IMR-90 (cell line): ENCODE measurements around the gene EIF5A. TPM values are rescaled to one million over a fixed set of nuclear protein-coding genes. Genes with fewer than 3 reads are reported as not detected.

Source experiments
- ATAC-seq: fragments of 200-7000 bp; cut with Tn5 transposase; 2 replicates; pipeline ENCODE4 v1.9.1; 2020; ENCODE audit warnings: low read depth, mild to moderate bottlenecking, moderate library complexity
- BruUV-seq: library from RNA; stranded (reverse); fragments of 400-500 nt; replicated peaks from 2 replicates; lab custom pipeline; 2021; lab: Mats Ljungman, UMichigan
- CTCF ChIA-PET: fragments of 300-600 bp; formaldehyde crosslinking; extraction: SDS; loops from one replicate; lab custom pipeline; 2021; ENCODE audit warnings: antibody characterized with exemption; lab: Yijun Ruan, JAX
- POLR2A ChIA-PET: fragments of 300-600 bp; sonication (Branson Sonifier 250); formaldehyde crosslinking; loops from one replicate; lab custom pipeline; 2022; ENCODE audit warnings: antibody characterized with exemption; ENCODE audit not compliant: unreplicated experiment; lab: Charles Lee
- DNase-seq: peaks from one replicate; pipeline ENCODE4 v3.0.0; 2013
- H2AFZ ChIP-seq: replicated peaks from 2 replicates; pipeline ENCODE3; 2013; ENCODE audit warnings: low read length, mild to moderate bottlenecking; ENCODE audit not compliant: poor library complexity
- H2AK5ac ChIP-seq: 2 replicates; pipeline ENCODE4 v1.6.1; 2013; ENCODE audit warnings: low read depth, low read length, inconsistent platforms
- H2AK9ac ChIP-seq: replicated peaks from 2 replicates; pipeline ENCODE3; 2013; ENCODE audit warnings: mild to moderate bottlenecking, low read depth, low read length, moderate library complexity; ENCODE audit not compliant: poor library complexity
- H2BK120ac ChIP-seq: 2 replicates; pipeline ENCODE4 v1.6.1; 2013; ENCODE audit warnings: low read depth, low read length, inconsistent platforms
- H2BK15ac ChIP-seq: 3 replicates; pipeline ENCODE4 v1.6.1; 2013; ENCODE audit warnings: low read depth, low read length, inconsistent platforms
- H2BK20ac ChIP-seq: 2 replicates; pipeline ENCODE4 v1.6.1; 2013; ENCODE audit warnings: low read depth, mild to moderate bottlenecking, inconsistent platforms, low read length, moderate library complexity
- H2BK5ac ChIP-seq: 2 replicates; pipeline ENCODE4 v1.6.1; 2013; ENCODE audit warnings: mild to moderate bottlenecking, low read depth, low read length, inconsistent platforms; ENCODE audit not compliant: poor library complexity, severe bottlenecking
- H3K14ac ChIP-seq: replicated peaks from 2 replicates; pipeline ENCODE4 v1.6.1; 2013; ENCODE audit warnings: low read depth, low read length, inconsistent platforms
- H3K18ac ChIP-seq: 2 replicates; pipeline ENCODE4 v1.6.1; 2013; ENCODE audit warnings: low read depth, low read length, control low read depth
- H3K23ac ChIP-seq: 2 replicates; pipeline ENCODE4 v1.6.1; 2013; ENCODE audit warnings: low read depth, low read length, inconsistent platforms
- H3K27ac ChIP-seq: 2 replicates; pipeline ENCODE4 v1.5.1; 2013; ENCODE audit warnings: mild to moderate bottlenecking, control low read depth, low read length; ENCODE audit not compliant: insufficient read depth
- H3K27me3 ChIP-seq: 2 replicates; pipeline ENCODE4 v1.6.1; 2013; ENCODE audit warnings: low read length; ENCODE audit not compliant: control insufficient read depth, insufficient read depth
- H3K36me3 ChIP-seq: 2 replicates; pipeline ENCODE4 v1.6.1; 2013; ENCODE audit warnings: low read length, mixed read lengths; ENCODE audit not compliant: control insufficient read depth, insufficient read depth
- H3K4ac ChIP-seq: 2 replicates; pipeline ENCODE4 v1.6.1; 2013; ENCODE audit warnings: low read depth, low read length, inconsistent platforms
- H3K4me1 ChIP-seq: 2 replicates; pipeline ENCODE4 v1.6.1; 2013; ENCODE audit warnings: low read length, mixed read lengths; ENCODE audit not compliant: control insufficient read depth, insufficient read depth
- H3K4me2 ChIP-seq: 2 replicates; pipeline ENCODE4 v1.6.1; 2013; ENCODE audit warnings: low read depth, mild to moderate bottlenecking, control low read depth, low read length, moderate library complexity
- H3K4me3 ChIP-seq: 2 replicates; pipeline ENCODE4 v1.5.1; 2013; ENCODE audit warnings: low read depth, mild to moderate bottlenecking, control low read depth, low read length, moderate library complexity; ENCODE audit not compliant: insufficient read depth
- H3K56ac ChIP-seq: 2 replicates; pipeline ENCODE4 v1.6.1; 2013; ENCODE audit warnings: low read length, inconsistent platforms; ENCODE audit not compliant: insufficient read depth; ENCODE audit errors: extremely low read depth
- H3K79me1 ChIP-seq, 2 experiments: 2 replicates each; pipeline ENCODE4 v1.6.1; 2013; ENCODE audit warnings: low read length in 2 of 2, inconsistent platforms in 1 of 2, low read depth in 1 of 2
- H3K9ac ChIP-seq: 2 replicates; pipeline ENCODE4 v1.6.1; 2013; ENCODE audit warnings: low read depth, low read length, control low read depth
- H3K9me1 ChIP-seq: 2 replicates; pipeline ENCODE4 v1.6.1; 2013; ENCODE audit warnings: low read length, inconsistent platforms; ENCODE audit not compliant: insufficient read depth
- H3K9me3 ChIP-seq: 2 replicates; pipeline ENCODE4 v1.6.1; 2013; ENCODE audit warnings: low read length; ENCODE audit not compliant: control insufficient read depth, insufficient read depth
- H4K20me1 ChIP-seq: 2 replicates; pipeline ENCODE4 v1.6.1; 2013; ENCODE audit warnings: low read length, inconsistent platforms; ENCODE audit not compliant: insufficient read depth
- H4K5ac ChIP-seq: 2 replicates; pipeline ENCODE4 v1.6.1; 2013; ENCODE audit warnings: mild to moderate bottlenecking, low read depth, low read length, control low read depth
- H4K8ac ChIP-seq, 2 experiments: 2 replicates each; pipeline ENCODE4 v1.6.1; 2013; ENCODE audit warnings: low read depth in 2 of 2, low read length in 2 of 2, control low read depth in 1 of 2, inconsistent platforms in 1 of 2
- H4K91ac ChIP-seq: 2 replicates; pipeline ENCODE4 v1.6.1; 2013; ENCODE audit warnings: low read depth, low read length, inconsistent platforms; ENCODE audit not compliant: insufficient read depth
- BHLHE40 ChIP-seq: fragments of 150-350 bp; IDR thresholded peaks from 2 replicates; pipeline ENCODE4 v1.6.1; 2016; ENCODE audit warnings: mild to moderate bottlenecking, low read depth, low read length
- CHD1 ChIP-seq: IDR thresholded peaks from 2 replicates; pipeline ENCODE4 v1.6.1; 2012; ENCODE audit warnings: low read depth, low read length, improper control_type of control experiment
- CTCF ChIP-seq: conservative IDR thresholded peaks from 2 replicates; pipeline ENCODE4 v1.5.1; 2012; ENCODE audit warnings: mild to moderate bottlenecking, low read depth, low read length, improper control_type of control experiment
- ELK1 ChIP-seq: fragments of 150-350 bp; IDR thresholded peaks from 2 replicates; pipeline ENCODE4 v1.6.1; 2016; ENCODE audit warnings: low read depth, mild to moderate bottlenecking, low read length, moderate library complexity, borderline replicate concordance
- FOS ChIP-seq: fragments of 150-350 bp; IDR thresholded peaks from 2 replicates; pipeline ENCODE4 v1.6.1; 2016; ENCODE audit warnings: low read depth, low read length
- MAZ ChIP-seq: IDR thresholded peaks from 2 replicates; pipeline ENCODE4 v1.6.1; 2012; ENCODE audit warnings: low read depth, mild to moderate bottlenecking, low read length, improper control_type of control experiment, moderate library complexity, borderline replicate concordance
- MXI1 ChIP-seq: IDR thresholded peaks from 2 replicates; pipeline ENCODE4 v1.6.1; 2012; ENCODE audit warnings: low read depth, mild to moderate bottlenecking, low read length, moderate library complexity, borderline replicate concordance
- NFE2L2 ChIP-seq: fragments of 150-350 bp; IDR thresholded peaks from 2 replicates; pipeline ENCODE4 v1.6.1; 2016; ENCODE audit warnings: low read depth, mild to moderate bottlenecking, low read length
- POLR2A ChIP-seq: IDR thresholded peaks from 2 replicates; pipeline ENCODE4 v1.6.1; 2012; ENCODE audit warnings: mild to moderate bottlenecking, low read depth, low read length
- RAD21 ChIP-seq: IDR thresholded peaks from 2 replicates; pipeline ENCODE4 v1.6.1; 2012; ENCODE audit warnings: low read length, improper control_type of control experiment
- RFX5 ChIP-seq: IDR thresholded peaks from 2 replicates; pipeline ENCODE4 v1.8.0; 2012; ENCODE audit warnings: low read depth, mild to moderate bottlenecking, low read length, moderate library complexity
- SMC3 ChIP-seq: fragments of 150-350 bp; IDR thresholded peaks from 2 replicates; pipeline ENCODE4 v1.6.1; 2016; ENCODE audit warnings: low read depth, mild to moderate bottlenecking, antibody characterized with exemption, low read length, moderate library complexity
- USF2 ChIP-seq: fragments of 150-350 bp; IDR thresholded peaks from 2 replicates; pipeline ENCODE4 v1.6.1; 2017; ENCODE audit warnings: mild to moderate bottlenecking, antibody characterized with exemption, low read length, low read depth
- WGBS, 2 experiments: methylation state at CpG; one replicate each; pipeline versions ENCODE4 v1.1.5 to v1.1.7; 2013; ENCODE audit warnings: missing lambda C conversion rate in 2 of 2; ENCODE audit not compliant: insufficient read length in 1 of 2; ENCODE audit errors: extremely low coverage in 2 of 2; 5-methylcytosine and 5-hydroxymethylcytosine counted together
- dilution Hi-C: fragments of 300-500 bp; cut with HindIII; formaldehyde crosslinking; loops from one replicate; pipeline ENCODE4 v1.14.3; 2018; ENCODE audit warnings: low sequenced_read_pairs; ENCODE audit not compliant: unreplicated experiment
- in situ Hi-C: fragments of 300-500 bp; cut with MboI; formaldehyde crosslinking; loops from 3 replicates; pipeline ENCODE4 v1.14.3; 2019; ENCODE audit warnings: low sequenced_read_pairs, inconsistent platforms, mixed read lengths
- intact Hi-C: fragments of 100-400 bp; cut with micrococcal nuclease; formaldehyde crosslinking; loops from 2 replicates; pipeline ENCODE4 v1.10.0; 2022
- polyA plus RNA-seq, 3 experiments: library from polyadenylated mRNA; depleted of rRNA; stranded (reverse); fragments of >200 nt; gene quantifications; 2 replicates each; pipeline ENCODE4 v1.2.3, GENCODE V29; 2012; ENCODE audit warnings: low replicate concordance in 1 of 3
- total RNA-seq: library from RNA; depleted of rRNA; stranded (reverse); fragments of >200 nt; gene quantifications from 2 replicates; pipeline ENCODE4 v1.2.3, GENCODE V29; 2012

The EIF5A gene
- total and polyA plus RNA-seq, 2 of the 4 experiments (the other 2 are of a cell fraction) = 782 to 883 TPM

- H4K91ac ChIP-seq = no peak overlapping the region
- ATAC-seq (no peak), DNase-seq (no peak)
- H2BK20ac ChIP-seq = no peak overlapping the region
- WGBS, 2 experiments = 0% methylated on average over 1 of the region's 6 CpGs; no CpG with 5 or more reads in 1 of the 2 experiments
- no peak overlapping the region for H3K23ac ChIP-seq
- H3K27ac ChIP-seq = no peak overlapping the region
- no peaks in the 10 kb centered on the region for H3K36me3 ChIP-seq
- no peak overlapping the region for H2AK9ac ChIP-seq
- H2BK5ac ChIP-seq = no peak overlapping the region
- dilution Hi-C loops = no loop called here
- no peak overlapping the region for H2AK5ac ChIP-seq
- no peak overlapping the region for H4K5ac ChIP-seq
- no peak overlapping the region for H3K4me2 ChIP-seq
- TF ChIP-seq ELK1 = no peak
- no peak for TF ChIP-seq MXI1
- no peak for TF ChIP-seq RFX5
- TF ChIP-seq MAZ = no peak
- no peak for TF ChIP-seq SMC3
- TF ChIP-seq POLR2A = no peak
- TF ChIP-seq BHLHE40 = no peak
- TF ChIP-seq CTCF = no peak
- no peak for TF ChIP-seq NFE2L2
- no peak for TF ChIP-seq CHD1
- no peak for TF ChIP-seq USF2
- no peak for TF ChIP-seq RAD21
- TF ChIP-seq FOS = no peak
- H2BK120ac ChIP-seq = no peak overlapping the region
- ChIA-PET CTCF (no interaction called here), POLR2A (no interaction called here)
- H2AFZ ChIP-seq = no peak overlapping the region
- 0 out of 2 replicates have a peak, but pooled peaks cover 3% of the 10 kb centered on the region for H4K20me1 ChIP-seq
- H3K18ac ChIP-seq = no peak overlapping the region
- H3K4ac ChIP-seq = no peak overlapping the region
- H3K14ac ChIP-seq = no peak overlapping the region
- no peaks in the 10 kb centered on the region for H3K79me1 ChIP-seq
- H2BK15ac ChIP-seq = no peak overlapping the region
- no peak overlapping the region for H3K56ac ChIP-seq
- H4K8ac ChIP-seq = no peak overlapping the region
- intact Hi-C loops = no loop called here
- no peaks in the 10 kb centered on the region; the same call in 1 of the 2 replicates for H3K9me1 ChIP-seq
- H3K9ac ChIP-seq = no peak overlapping the region
- no TSS peak for BruUV-seq
- H3K27me3 ChIP-seq = peaks cover 65% of the 10 kb centered on the region
- in situ Hi-C loops = no loop called here
- no peaks in the 10 kb centered on the region; the same call in 1 of the 2 replicates for H3K9me3 ChIP-seq
- H3K4me1 ChIP-seq = peaks cover 3% of the 10 kb centered on the region
- H3K4me3 ChIP-seq = no peak overlapping the region
Measured at GRCh38 chr17:7292729-7293128, 14.7 kb upstream of the EIF5A start.
